HepG2 (cell line): ENCODE data around the gene FHIP2A. TPM values are rescaled to one million over a fixed set of nuclear protein-coding genes. Genes with fewer than 3 reads are reported as not detected.
A peak's percentile ranks its signal among the peaks of the same experiment; 100 is the strongest.

Source experiments
- EEA1 ChIP-seq: sonication (generic); formaldehyde crosslinking; IDR thresholded peaks from 2 replicates; pipeline ENCODE4 v1.5.1; 2020; ENCODE audit warnings: mild to moderate bottlenecking, missing genetic modification reagents, borderline replicate concordance
- HNRNPLL ChIP-seq: fragments of 200-400 bp; formaldehyde crosslinking; IDR thresholded peaks from 2 replicates; pipeline ENCODE4 v1.6.1; 2017; ENCODE audit warnings: mild to moderate bottlenecking, low read depth, low read length; ENCODE audit not compliant: poor library complexity, severe bottlenecking
- MED13 ChIP-seq: sonication (generic); formaldehyde crosslinking; IDR thresholded peaks from 2 replicates; pipeline ENCODE4 v1.5.0; 2020; ENCODE audit warnings: missing genetic modification reagents
- ZNF3 ChIP-seq: IDR thresholded peaks from 2 replicates; pipeline ENCODE4 v1.7.0; 2017; ENCODE audit warnings: inconsistent platforms
- ZNF329 ChIP-seq: sonication (generic); formaldehyde crosslinking; IDR thresholded peaks from 2 replicates; pipeline ENCODE4 v1.9.0; 2021; ENCODE audit warnings: low read depth, mild to moderate bottlenecking, missing genetic modification reagents
- ZNF780A ChIP-seq: sonication (generic); formaldehyde crosslinking; IDR thresholded peaks from 2 replicates; pipeline ENCODE4 v1.8.0; 2022; ENCODE audit warnings: mild to moderate bottlenecking, missing genetic modification reagents, moderate library complexity
- polyA plus RNA-seq, 8 experiments: library from polyadenylated mRNA; depleted of rRNA in 3 of 8; stranded (reverse) in 7 of 8; unstranded in 1 of 8; fragments of >200 nt; fragmentation: Illumina TruSeq in 4 of 8; extraction: Trizol in 4 of 8; gene quantifications; 2 replicates each; pipeline versions ENCODE4 v1.2.1 to v1.2.3, GENCODE V29; 2011 to 2016; ENCODE audit warnings: low read depth in 4 of 8, missing spikeins in 1 of 8, mixed read lengths in 1 of 8; ENCODE audit not compliant: insufficient read depth in 1 of 8
- total RNA-seq, 5 experiments: library from RNA; depleted of rRNA; stranded (reverse); fragments of >200 nt; fragmentation: Illumina TruSeq; extraction: Trizol; gene quantifications; 2 replicates each; pipeline ENCODE4 v1.2.3, GENCODE V29; 2016; ENCODE audit warnings: low read depth in 1 of 5
- TF ChIP-seq, protein P1 (sequence below): sonication (generic); formaldehyde crosslinking; conservative IDR thresholded peaks from 2 replicates; pipeline ENCODE4 v1.4.0; 2020; ENCODE audit warnings: missing genetic modification reagents
- TF ChIP-seq, protein P2 (sequence below): sonication (generic); formaldehyde crosslinking; IDR thresholded peaks from 2 replicates; pipeline ENCODE4 v1.4.0; 2020; ENCODE audit warnings: missing genetic modification reagents
- TF ChIP-seq, protein P3 (sequence below): sonication (generic); formaldehyde crosslinking; IDR thresholded peaks from 2 replicates; pipeline ENCODE4 v1.5.0; 2020; ENCODE audit warnings: mild to moderate bottlenecking, missing genetic modification reagents, borderline replicate concordance
- TF ChIP-seq, protein P4 (sequence below), 2 experiments: fragments of 450-650 bp in 1 of 2; sonication (generic) in 1 of 2; formaldehyde crosslinking in 1 of 2; IDR thresholded peaks; 2 replicates each; pipeline versions ENCODE4 v1.6.1 to v1.8.0; 2016 to 2022; ENCODE audit warnings: antibody characterized with exemption in 1 of 2, mild to moderate bottlenecking in 1 of 2, missing genetic modification reagents in 1 of 2

FHIP2A gene
- total and polyA plus RNA-seq, 2 of the 13 experiments (the other 11 are each of a cell fraction or from before 2014, with no cell fraction given): 6.5 to 8.3 TPM

DNA sequence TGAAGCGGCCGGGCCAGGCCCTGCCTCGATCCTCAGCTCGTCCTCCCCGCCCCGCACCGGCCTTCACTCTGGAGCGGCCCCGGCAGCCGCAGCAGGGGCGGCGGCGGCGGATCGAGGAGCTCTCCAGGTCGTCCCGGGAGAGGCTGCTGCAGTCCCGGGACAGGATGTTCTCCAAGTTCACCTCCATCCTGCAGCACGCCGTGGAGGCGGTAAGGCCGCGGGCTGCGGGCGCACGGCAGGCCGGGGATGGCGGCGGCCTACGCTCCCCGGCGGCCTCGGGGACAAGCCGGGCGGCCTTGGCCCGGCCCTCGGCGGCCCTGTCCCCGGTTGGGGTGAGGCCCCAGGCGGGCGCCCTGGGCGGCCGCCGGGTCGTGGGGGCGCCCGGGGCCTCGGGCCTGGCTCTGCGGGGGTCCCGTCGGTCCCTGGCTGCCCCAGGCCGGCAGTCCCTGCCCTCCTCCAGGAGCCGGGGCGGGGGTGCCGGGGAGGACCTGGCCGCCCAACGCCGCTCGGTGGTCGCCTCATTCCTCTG, 399 bp downstream of the FHIP2A start (continued):
- TF ChIP-seq, protein P1, sequence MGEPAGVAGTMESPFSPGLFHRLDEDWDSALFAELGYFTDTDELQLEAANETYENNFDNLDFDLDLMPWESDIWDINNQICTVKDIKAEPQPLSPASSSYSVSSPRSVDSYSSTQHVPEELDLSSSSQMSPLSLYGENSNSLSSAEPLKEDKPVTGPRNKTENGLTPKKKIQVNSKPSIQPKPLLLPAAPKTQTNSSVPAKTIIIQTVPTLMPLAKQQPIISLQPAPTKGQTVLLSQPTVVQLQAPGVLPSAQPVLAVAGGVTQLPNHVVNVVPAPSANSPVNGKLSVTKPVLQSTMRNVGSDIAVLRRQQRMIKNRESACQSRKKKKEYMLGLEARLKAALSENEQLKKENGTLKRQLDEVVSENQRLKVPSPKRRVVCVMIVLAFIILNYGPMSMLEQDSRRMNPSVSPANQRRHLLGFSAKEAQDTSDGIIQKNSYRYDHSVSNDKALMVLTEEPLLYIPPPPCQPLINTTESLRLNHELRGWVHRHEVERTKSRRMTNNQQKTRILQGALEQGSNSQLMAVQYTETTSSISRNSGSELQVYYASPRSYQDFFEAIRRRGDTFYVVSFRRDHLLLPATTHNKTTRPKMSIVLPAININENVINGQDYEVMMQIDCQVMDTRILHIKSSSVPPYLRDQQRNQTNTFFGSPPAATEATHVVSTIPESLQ (CRISPR knock-in tag): no peak
- TF ChIP-seq EEA1 (CRISPR knock-in tag): no peak
- TF ChIP-seq, protein P2, sequence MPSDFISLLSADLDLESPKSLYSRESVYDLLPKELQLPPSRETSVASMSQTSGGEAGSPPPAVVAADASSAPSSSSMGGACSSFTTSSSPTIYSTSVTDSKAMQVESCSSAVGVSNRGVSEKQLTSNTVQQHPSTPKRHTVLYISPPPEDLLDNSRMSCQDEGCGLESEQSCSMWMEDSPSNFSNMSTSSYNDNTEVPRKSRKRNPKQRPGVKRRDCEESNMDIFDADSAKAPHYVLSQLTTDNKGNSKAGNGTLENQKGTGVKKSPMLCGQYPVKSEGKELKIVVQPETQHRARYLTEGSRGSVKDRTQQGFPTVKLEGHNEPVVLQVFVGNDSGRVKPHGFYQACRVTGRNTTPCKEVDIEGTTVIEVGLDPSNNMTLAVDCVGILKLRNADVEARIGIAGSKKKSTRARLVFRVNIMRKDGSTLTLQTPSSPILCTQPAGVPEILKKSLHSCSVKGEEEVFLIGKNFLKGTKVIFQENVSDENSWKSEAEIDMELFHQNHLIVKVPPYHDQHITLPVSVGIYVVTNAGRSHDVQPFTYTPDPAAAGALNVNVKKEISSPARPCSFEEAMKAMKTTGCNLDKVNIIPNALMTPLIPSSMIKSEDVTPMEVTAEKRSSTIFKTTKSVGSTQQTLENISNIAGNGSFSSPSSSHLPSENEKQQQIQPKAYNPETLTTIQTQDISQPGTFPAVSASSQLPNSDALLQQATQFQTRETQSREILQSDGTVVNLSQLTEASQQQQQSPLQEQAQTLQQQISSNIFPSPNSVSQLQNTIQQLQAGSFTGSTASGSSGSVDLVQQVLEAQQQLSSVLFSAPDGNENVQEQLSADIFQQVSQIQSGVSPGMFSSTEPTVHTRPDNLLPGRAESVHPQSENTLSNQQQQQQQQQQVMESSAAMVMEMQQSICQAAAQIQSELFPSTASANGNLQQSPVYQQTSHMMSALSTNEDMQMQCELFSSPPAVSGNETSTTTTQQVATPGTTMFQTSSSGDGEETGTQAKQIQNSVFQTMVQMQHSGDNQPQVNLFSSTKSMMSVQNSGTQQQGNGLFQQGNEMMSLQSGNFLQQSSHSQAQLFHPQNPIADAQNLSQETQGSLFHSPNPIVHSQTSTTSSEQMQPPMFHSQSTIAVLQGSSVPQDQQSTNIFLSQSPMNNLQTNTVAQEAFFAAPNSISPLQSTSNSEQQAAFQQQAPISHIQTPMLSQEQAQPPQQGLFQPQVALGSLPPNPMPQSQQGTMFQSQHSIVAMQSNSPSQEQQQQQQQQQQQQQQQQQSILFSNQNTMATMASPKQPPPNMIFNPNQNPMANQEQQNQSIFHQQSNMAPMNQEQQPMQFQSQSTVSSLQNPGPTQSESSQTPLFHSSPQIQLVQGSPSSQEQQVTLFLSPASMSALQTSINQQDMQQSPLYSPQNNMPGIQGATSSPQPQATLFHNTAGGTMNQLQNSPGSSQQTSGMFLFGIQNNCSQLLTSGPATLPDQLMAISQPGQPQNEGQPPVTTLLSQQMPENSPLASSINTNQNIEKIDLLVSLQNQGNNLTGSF: no peak
- TF ChIP-seq MED13 (CRISPR knock-in tag): no peak
- TF ChIP-seq ZNF3 (CRISPR knock-in tag): no peak
- peak; percentile 20 for TF ChIP-seq HNRNPLL
- TF ChIP-seq, protein P3, sequence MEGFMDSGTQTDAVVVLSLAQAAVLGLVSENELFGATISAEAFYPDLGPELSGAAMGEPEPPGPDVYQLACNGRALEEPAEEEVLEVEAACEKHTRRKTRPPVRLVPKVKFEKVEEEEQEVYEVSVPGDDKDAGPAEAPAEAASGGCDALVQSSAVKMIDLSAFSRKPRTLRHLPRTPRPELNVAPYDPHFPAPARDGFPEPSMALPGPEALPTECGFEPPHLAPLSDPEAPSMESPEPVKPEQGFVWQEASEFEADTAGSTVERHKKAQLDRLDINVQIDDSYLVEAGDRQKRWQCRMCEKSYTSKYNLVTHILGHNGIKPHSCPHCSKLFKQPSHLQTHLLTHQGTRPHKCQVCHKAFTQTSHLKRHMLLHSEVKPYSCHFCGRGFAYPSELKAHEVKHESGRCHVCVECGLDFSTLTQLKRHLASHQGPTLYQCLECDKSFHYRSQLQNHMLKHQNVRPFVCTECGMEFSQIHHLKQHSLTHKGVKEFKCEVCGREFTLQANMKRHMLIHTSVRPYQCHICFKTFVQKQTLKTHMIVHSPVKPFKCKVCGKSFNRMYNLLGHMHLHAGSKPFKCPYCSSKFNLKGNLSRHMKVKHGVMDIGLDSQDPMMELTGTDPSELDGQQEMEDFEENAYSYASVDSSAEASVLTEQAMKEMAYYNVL (CRISPR knock-in tag): no peak
- 0 out of 2 replicates have a peak, but pooled peaks have one; percentile 26 for TF ChIP-seq ZNF329 (CRISPR knock-in tag)
- TF ChIP-seq ZNF780A: no peak
- TF ChIP-seq, protein P4, sequence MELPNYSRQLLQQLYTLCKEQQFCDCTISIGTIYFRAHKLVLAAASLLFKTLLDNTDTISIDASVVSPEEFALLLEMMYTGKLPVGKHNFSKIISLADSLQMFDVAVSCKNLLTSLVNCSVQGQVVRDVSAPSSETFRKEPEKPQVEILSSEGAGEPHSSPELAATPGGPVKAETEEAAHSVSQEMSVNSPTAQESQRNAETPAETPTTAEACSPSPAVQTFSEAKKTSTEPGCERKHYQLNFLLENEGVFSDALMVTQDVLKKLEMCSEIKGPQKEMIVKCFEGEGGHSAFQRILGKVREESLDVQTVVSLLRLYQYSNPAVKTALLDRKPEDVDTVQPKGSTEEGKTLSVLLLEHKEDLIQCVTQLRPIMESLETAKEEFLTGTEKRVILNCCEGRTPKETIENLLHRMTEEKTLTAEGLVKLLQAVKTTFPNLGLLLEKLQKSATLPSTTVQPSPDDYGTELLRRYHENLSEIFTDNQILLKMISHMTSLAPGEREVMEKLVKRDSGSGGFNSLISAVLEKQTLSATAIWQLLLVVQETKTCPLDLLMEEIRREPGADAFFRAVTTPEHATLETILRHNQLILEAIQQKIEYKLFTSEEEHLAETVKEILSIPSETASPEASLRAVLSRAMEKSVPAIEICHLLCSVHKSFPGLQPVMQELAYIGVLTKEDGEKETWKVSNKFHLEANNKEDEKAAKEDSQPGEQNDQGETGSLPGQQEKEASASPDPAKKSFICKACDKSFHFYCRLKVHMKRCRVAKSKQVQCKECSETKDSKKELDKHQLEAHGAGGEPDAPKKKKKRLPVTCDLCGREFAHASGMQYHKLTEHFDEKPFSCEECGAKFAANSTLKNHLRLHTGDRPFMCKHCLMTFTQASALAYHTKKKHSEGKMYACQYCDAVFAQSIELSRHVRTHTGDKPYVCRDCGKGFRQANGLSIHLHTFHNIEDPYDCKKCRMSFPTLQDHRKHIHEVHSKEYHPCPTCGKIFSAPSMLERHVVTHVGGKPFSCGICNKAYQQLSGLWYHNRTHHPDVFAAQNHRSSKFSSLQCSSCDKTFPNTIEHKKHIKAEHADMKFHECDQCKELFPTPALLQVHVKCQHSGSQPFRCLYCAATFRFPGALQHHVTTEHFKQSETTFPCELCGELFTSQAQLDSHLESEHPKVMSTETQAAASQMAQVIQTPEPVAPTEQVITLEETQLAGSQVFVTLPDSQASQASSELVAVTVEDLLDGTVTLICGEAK (IDR thresholded peaks at IDR 0.05): no peak
- TF ChIP-seq, protein P4 (CRISPR knock-in tag; IDR thresholded peaks at IDR 0.05): no peak
